Activated CD8-positive, alpha-beta memory T cell treated with anti-CD3 and anti-CD28 coated beads for 4 hours (primary cell): Measurements from ENCODE around the gene FYB1.
"Not testable (repeated sequence)": the region's sequence is repeated elsewhere in the genome, so short reads cannot be mapped to it uniquely, and the experiment has no call there.

Experiments used
- DNase-seq, 2 donors: peaks; one replicate each; pipeline ENCODE4 v3.0.0-alpha.2; 2020; ENCODE audit warnings: low read depth in 2 of 2

Gene FYB1

GRCh38 chr5:39228596-39228995 is 9.2 kb upstream of the FYB1 start:
- no peak for DNase-seq

GRCh38 chr5:39226558-39226957 is 7.2 kb upstream of the FYB1 start:
- DNase-seq: no peak

- DNase-seq: no peak
Measured at GRCh38 chr5:39226100-39226451, 6.7 kb upstream of the FYB1 start.

GRCh38 chr5:39225405-39226099 is 6.2 kb upstream of the FYB1 start:
- no peak for DNase-seq

GRCh38 chr5:39224196-39224761 is 4.9 kb upstream of the FYB1 start:
- DNase-seq: no peak

GRCh38 chr5:39223565-39224156 is 4.3 kb upstream of the FYB1 start:
- no peak for DNase-seq

GRCh38 chr5:39221671-39222070 is 2.3 kb upstream of the FYB1 start:
- not testable (repeated sequence) for DNase-seq

GRCh38 chr5:39220280-39221030 is 1.1 kb upstream of the FYB1 start:
- no peak for DNase-seq

- no peak for DNase-seq
Measured at GRCh38 chr5:39218482-39219402, 621 bp downstream of the FYB1 start.

- peak in 1 of 2 donors; percentile 60 for DNase-seq
Measured at GRCh38 chr5:39217365-39218281, 1.7 kb downstream of the FYB1 start.

- no peak for DNase-seq
Measured at GRCh38 chr5:39216631-39217030, 2.7 kb downstream of the FYB1 start.

- no peak for DNase-seq
Measured at GRCh38 chr5:39215857-39216256, 3.5 kb downstream of the FYB1 start.

GRCh38 chr5:39214912-39215709 is 4.3 kb downstream of the FYB1 start:
- no peak for DNase-seq

GRCh38 chr5:39213447-39214207 is 5.7 kb downstream of the FYB1 start:
- DNase-seq: no peak

- DNase-seq: no peak
Measured at GRCh38 chr5:39211773-39212172, 7.6 kb downstream of the FYB1 start.

- peak in 1 of 2 donors; percentile 56 for DNase-seq
Measured at GRCh38 chr5:39209924-39210323, 9.4 kb downstream of the FYB1 start.

- DNase-seq: no peak
Measured at GRCh38 chr5:39208471-39208870, 10.9 kb downstream of the FYB1 start.

GRCh38 chr5:39207345-39208045 is 11.9 kb downstream of the FYB1 start:
- no peak for DNase-seq
